Kidney epithelial cell (primary cell): ENCODE results near the gene TEAD2. TPM values are rescaled to one million over a fixed set of nuclear protein-coding genes. Genes with fewer than 3 reads are reported as not detected.

Source experiments
- DNase-seq: peaks from one replicate; pipeline ENCODE4 v3.0.0-alpha.2; 2010; ENCODE audit warnings: low read depth
- H3K27me3 ChIP-seq: 2 replicates; pipeline ENCODE4 v1.6.0; 2011; ENCODE audit warnings: low read length; ENCODE audit not compliant: control insufficient read depth, insufficient read depth
- H3K36me3 ChIP-seq: 2 replicates; pipeline ENCODE4 v1.5.1; 2011; ENCODE audit warnings: low read length; ENCODE audit not compliant: control insufficient read depth, insufficient read depth
- H3K4me3 ChIP-seq: 2 replicates; pipeline ENCODE4 v1.5.1; 2011; ENCODE audit warnings: low read depth, mild to moderate bottlenecking, control low read depth, low read length
- CTCF ChIP-seq: IDR thresholded peaks from 2 replicates; pipeline ENCODE4 v1.5.1; 2011; ENCODE audit warnings: mild to moderate bottlenecking, moderate library complexity, low read length, control low read depth, inconsistent platforms; ENCODE audit not compliant: insufficient read depth, poor library complexity, severe bottlenecking
- total RNA-seq: library from RNA; depleted of rRNA; stranded (reverse); fragments of >200 nt; gene quantifications from 2 replicates; pipeline ENCODE4 v1.2.3, GENCODE V29; 2015

The TEAD2 gene
- total RNA-seq, 1 donor from 2014 or later, result 52.6 TPM

- no peak overlapping the region for H3K4me3 ChIP-seq
These were observed 34.7 kb upstream of the TEAD2 start for GRCh38 chr19:49396738-49397505.

DNA sequence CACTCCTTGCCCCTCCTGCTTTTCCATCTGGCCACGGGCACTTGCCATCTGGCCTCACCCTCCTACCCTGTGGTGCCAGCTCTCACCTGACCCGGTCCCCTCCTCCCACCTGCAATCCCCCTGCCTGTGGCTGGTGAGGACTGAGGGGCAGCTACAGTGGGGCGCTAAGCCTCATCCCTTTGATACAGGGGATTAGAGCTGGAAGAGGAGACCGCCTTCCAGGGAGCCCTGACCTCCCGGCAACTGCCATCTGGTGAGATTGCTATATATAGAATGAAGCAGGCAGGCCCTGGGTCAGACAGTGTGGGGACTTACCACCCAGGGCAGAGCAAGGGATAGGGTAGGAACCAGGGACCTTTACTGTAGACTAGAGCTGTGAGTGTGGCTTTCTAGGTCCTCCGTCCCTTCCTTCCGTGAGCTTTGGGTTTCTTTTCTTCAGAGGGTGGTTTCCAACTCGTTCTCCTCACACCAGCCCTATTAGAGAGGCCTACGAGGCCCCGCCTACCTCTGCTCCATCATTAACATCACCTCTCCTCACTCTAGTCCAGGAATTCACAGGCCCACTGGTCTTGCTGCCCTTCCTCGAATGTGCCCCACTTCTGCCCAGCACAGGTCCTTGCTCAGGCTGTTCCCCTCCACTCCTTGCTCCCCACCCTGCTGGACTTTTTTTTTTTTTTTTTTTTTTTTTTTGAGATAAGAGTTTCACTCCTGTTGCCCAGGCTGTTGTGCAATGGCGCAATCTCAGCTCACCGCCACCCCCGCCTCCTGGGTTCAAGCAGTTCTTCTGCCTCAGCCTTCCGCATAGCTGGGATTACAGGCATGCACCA, 33.6 kb upstream of the TEAD2 start:
- no peak for DNase-seq
- no peak for TF ChIP-seq CTCF
- peaks cover 18% of the 10 kb centered on the region for H3K27me3 ChIP-seq
- H3K36me3 ChIP-seq, result no peaks in the 10 kb centered on the region
- H3K4me3 ChIP-seq, result no peak overlapping the region

More at GRCh38 chr19:49396738-49397505, 34.7 kb upstream of the TEAD2 start:
- Histone ChIP-seq H3K36me3 (no peaks in the 10 kb centered on the region), H3K27me3 (peaks cover 12% of the 10 kb centered on the region)
- no peak for DNase-seq
- TF ChIP-seq CTCF, result no peak

- Histone ChIP-seq H3K4me3 (no peak overlapping the region), H3K36me3 (no peaks in the 10 kb centered on the region), H3K27me3 (peaks cover 32% of the 10 kb centered on the region)
- TF ChIP-seq CTCF, result no peak
- DNase-seq, result no peak
These were observed 31.7 kb upstream of the TEAD2 start for GRCh38 chr19:49393881-49394280.

DNA sequence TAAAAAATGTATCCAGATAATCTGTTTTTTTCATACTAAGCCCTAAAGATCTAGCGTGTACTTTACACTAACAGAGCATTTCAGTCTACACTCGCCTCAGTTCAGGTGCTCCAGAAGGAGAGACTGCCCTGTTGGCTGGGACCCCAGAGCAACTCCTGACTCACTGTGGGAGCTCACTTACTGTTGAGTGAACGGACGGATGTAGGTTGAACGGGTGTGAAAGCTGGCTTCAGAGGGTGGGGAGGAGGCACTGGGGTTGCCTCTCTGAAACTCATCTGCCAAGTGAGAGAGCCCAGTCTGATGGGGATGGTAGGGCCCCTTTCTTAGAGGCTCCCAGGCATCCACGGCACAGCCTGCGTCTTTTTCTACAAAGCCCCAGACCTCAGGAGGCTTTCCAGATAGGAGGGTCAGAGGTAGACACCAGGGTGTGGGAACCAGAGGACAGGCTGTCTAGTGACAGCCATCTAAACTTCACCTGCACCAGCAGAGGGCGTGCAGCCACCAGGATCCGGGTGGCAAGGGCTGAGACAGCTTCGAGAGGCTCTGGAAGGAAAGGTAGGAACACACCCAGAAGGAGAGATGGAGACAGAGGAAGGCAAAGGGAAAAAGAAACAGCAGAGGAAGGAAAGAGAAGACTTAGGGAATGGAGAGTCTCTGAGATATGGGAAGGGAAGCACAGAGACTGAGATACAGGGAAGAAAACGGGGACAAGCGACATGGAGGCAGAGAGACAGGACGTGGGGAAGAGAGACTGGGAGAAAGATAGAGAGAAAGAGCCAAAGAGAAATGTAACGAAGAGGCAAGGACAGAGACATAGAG, 29.6 kb upstream of the TEAD2 start:
- Histone ChIP-seq H3K4me3 (no peak overlapping the region), H3K36me3 (no peaks in the 10 kb centered on the region), H3K27me3 (peaks cover 25% of the 10 kb centered on the region)
- TF ChIP-seq CTCF, result peak; percentile 91
- DNase-seq, result peak; percentile 19

DNA sequence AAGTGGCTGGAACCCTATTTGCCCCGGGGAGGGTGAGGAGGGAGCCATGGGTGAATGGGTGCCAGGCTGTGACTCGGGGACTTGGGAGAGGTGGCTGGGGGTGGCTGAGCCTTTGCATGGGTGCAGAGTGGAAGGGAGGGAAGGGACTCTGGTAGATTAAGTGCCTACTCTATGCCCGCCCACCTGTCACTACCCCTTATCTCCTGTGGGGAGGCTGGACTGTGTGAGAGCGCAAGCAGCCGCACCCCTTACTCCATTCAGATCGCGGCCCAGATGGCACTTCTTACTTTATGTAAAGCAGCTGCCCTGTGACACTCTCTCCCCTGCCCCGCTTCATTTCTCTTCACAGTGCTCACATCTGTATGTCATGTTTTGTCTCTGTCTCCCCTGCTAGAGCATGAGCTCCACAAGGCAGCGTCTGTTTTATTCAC, 28.7 kb upstream of the TEAD2 start:
- H3K4me3 ChIP-seq, result no peak overlapping the region
- no peak for DNase-seq
- peaks cover 25% of the 10 kb centered on the region for H3K27me3 ChIP-seq
- no peaks in the 10 kb centered on the region for H3K36me3 ChIP-seq
- TF ChIP-seq CTCF, result no peak
